ENCODE data around the gene PADI3.

DNA sequence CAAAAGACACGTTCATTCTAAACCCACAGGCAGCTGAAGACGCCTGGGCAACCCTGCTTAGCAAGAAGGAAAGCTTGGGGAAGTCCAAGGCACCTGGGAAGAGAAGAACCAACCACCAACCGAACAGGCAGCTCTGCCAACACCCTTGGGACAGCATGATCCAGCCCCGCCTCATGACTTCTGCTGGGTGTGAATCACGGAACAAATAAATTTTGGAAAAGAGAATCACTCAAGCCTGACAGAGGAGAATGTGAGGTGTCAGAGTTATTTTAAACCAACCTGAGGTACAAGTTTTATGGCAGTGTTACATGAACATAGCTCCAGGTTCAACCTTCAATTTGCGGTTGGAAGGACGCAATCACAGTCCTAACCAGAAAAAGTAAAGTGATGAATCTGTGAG lies 49.1 kb downstream of the PADI3 start:
- TF ChIP-seq, protein P1, sequence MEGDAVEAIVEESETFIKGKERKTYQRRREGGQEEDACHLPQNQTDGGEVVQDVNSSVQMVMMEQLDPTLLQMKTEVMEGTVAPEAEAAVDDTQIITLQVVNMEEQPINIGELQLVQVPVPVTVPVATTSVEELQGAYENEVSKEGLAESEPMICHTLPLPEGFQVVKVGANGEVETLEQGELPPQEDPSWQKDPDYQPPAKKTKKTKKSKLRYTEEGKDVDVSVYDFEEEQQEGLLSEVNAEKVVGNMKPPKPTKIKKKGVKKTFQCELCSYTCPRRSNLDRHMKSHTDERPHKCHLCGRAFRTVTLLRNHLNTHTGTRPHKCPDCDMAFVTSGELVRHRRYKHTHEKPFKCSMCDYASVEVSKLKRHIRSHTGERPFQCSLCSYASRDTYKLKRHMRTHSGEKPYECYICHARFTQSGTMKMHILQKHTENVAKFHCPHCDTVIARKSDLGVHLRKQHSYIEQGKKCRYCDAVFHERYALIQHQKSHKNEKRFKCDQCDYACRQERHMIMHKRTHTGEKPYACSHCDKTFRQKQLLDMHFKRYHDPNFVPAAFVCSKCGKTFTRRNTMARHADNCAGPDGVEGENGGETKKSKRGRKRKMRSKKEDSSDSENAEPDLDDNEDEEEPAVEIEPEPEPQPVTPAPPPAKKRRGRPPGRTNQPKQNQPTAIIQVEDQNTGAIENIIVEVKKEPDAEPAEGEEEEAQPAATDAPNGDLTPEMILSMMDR (IDR thresholded peaks at IDR 0.05; ENCODE audit: extremely low read depth in 1 of 2, insufficient read depth in 1 of 2, low read depth in 1 of 2, low read length in 2 of 2) = no peak
- TF ChIP-seq, protein P2, sequence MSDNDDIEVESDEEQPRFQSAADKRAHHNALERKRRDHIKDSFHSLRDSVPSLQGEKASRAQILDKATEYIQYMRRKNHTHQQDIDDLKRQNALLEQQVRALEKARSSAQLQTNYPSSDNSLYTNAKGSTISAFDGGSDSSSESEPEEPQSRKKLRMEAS (IDR thresholded peaks at IDR 0.05; ENCODE audit: insufficient read depth, insufficient read length) = no peak
- no peak for TF ChIP-seq POLR2A (IDR thresholded peaks at IDR 0.05; ENCODE audit: low read depth, low read length)
- TF ChIP-seq EZH2 (IDR thresholded peaks at IDR 0.05; ENCODE audit: borderline replicate concordance, low read depth, low read length, severe bottlenecking) = no peak

All from endothelial cell of umbilical vein (primary cell).